ENCODE measurements around the gene CCDC134. TPM values are rescaled to one million over a fixed set of nuclear protein-coding genes. Genes with fewer than 3 reads are reported as not detected.

Gene CCDC134
- total RNA-seq, 1 donor from 2014 or later: 16.9 TPM

- no peaks in the 10 kb centered on the region for H3K36me3 Mint-ChIP-seq
- DNase-seq (ENCODE audit: low spot score in 2 of 2, unreplicated experiment in 2 of 2): peak; percentile 30 to 49
- no peak overlapping the region for H3K4me3 Mint-ChIP-seq
- TF ChIP-seq CTCF (IDR thresholded peaks at IDR 0.05; ENCODE audit: unreplicated experiment): peak; percentile 27
- H3K9me3 Mint-ChIP-seq: no peaks in the 10 kb centered on the region
- no peaks in the 10 kb centered on the region for H3K27me3 Mint-ChIP-seq (ENCODE audit: low read depth)
- H3K27ac Mint-ChIP-seq: no peak overlapping the region
- no peaks in the 10 kb centered on the region for H3K4me1 Mint-ChIP-seq
Measured at GRCh38 chr22:41762980-41763779, 37.3 kb upstream of the CCDC134 start.

GRCh38 chr22:41766476-41766875 lies 34.0 kb upstream of the CCDC134 start:
- Mint-ChIP-seq H3K4me1 (no peaks in the 10 kb centered on the region), H3K9me3 (no peaks in the 10 kb centered on the region), H3K4me3 (no peak overlapping the region), H3K27ac (no peak overlapping the region), H3K36me3 (no peaks in the 10 kb centered on the region), H3K27me3 (ENCODE audit: low read depth) (no peaks in the 10 kb centered on the region)
- no peak for TF ChIP-seq CTCF (IDR thresholded peaks at IDR 0.05; ENCODE audit: unreplicated experiment)
- DNase-seq (ENCODE audit: low spot score in 2 of 2, unreplicated experiment in 2 of 2): no peak

GRCh38 chr22:41768430-41768829 lies 32.0 kb upstream of the CCDC134 start:
- H3K9me3 Mint-ChIP-seq: no peaks in the 10 kb centered on the region
- H3K4me1 Mint-ChIP-seq: no peaks in the 10 kb centered on the region
- no peaks in the 10 kb centered on the region for H3K27me3 Mint-ChIP-seq (ENCODE audit: low read depth)
- H3K27ac Mint-ChIP-seq: no peak overlapping the region
- no peak overlapping the region for H3K4me3 Mint-ChIP-seq
- TF ChIP-seq CTCF (IDR thresholded peaks at IDR 0.05; ENCODE audit: unreplicated experiment): no peak
- H3K36me3 Mint-ChIP-seq: no peaks in the 10 kb centered on the region
- DNase-seq (ENCODE audit: low spot score in 2 of 2, unreplicated experiment in 2 of 2): no peak

GRCh38 chr22:41770715-41771468 lies 29.6 kb upstream of the CCDC134 start:
- H3K9me3 Mint-ChIP-seq: no peaks in the 10 kb centered on the region
- H3K27ac Mint-ChIP-seq: no peak overlapping the region
- H3K27me3 Mint-ChIP-seq (ENCODE audit: low read depth): no peaks in the 10 kb centered on the region
- no peak for TF ChIP-seq CTCF (IDR thresholded peaks at IDR 0.05; ENCODE audit: unreplicated experiment)
- no peak overlapping the region for H3K4me3 Mint-ChIP-seq
- no peaks in the 10 kb centered on the region for H3K4me1 Mint-ChIP-seq
- no peaks in the 10 kb centered on the region for H3K36me3 Mint-ChIP-seq
- no peak for DNase-seq (ENCODE audit: low spot score in 2 of 2, unreplicated experiment in 2 of 2)

- Mint-ChIP-seq H3K4me3 (no peak overlapping the region), H3K27me3 (ENCODE audit: low read depth) (no peaks in the 10 kb centered on the region), H3K9me3 (no peaks in the 10 kb centered on the region), H3K36me3 (no peaks in the 10 kb centered on the region), H3K4me1 (no peaks in the 10 kb centered on the region), H3K27ac (no peak overlapping the region)
- DNase-seq (ENCODE audit: low spot score in 2 of 2, unreplicated experiment in 2 of 2): no peak
- TF ChIP-seq CTCF (IDR thresholded peaks at IDR 0.05; ENCODE audit: unreplicated experiment): no peak
Measured at GRCh38 chr22:41772198-41772597, 28.3 kb upstream of the CCDC134 start.

Measured in mesothelial cell of epicardium (in vitro differentiated cells).